Sigmoid colon (tissue), 7 donors: ENCODE data around the gene CMTM2. TPM values are rescaled to one million over a fixed set of nuclear protein-coding genes. Genes with fewer than 3 reads are reported as not detected.

Experiments
- DNase-seq: peaks from one replicate; pipeline ENCODE4 v3.0.0-alpha.2; 2019
- H3K27ac ChIP-seq, 4 donors: fragments of 200-600 bp; sonication (generic); one replicate each; pipeline ENCODE4 v1.5.1; 2016 to 2019; ENCODE audit warnings: mild to moderate bottlenecking in 1 of 4
- H3K27me3 ChIP-seq, 3 donors: fragments of 200-600 bp; sonication (generic); one replicate each; pipeline ENCODE4 v1.5.1; 2019; ENCODE audit warnings: mild to moderate bottlenecking in 1 of 3
- H3K36me3 ChIP-seq, 4 donors: fragments of 200-600 bp; sonication (generic); one replicate each; pipeline ENCODE4 v1.5.1; 2016 to 2019
- H3K4me1 ChIP-seq, 4 donors: fragments of 200-600 bp; sonication (generic); one replicate each; pipeline ENCODE4 v1.5.1; 2017 to 2019
- H3K4me3 ChIP-seq, 4 donors: fragments of 200-600 bp; sonication (generic); one replicate each; pipeline ENCODE4 v1.5.1; 2017 to 2019; ENCODE audit warnings: mild to moderate bottlenecking in 2 of 4, moderate library complexity in 1 of 4
- H3K9me3 ChIP-seq, 4 donors: fragments of 200-600 bp in 3 of 4; sonication (generic) in 3 of 4; one replicate each; pipeline versions ENCODE4 v1.5.1 to v1.6.1; 2013 to 2019
- EP300 ChIP-seq, 4 donors: sonication (generic); formaldehyde crosslinking; IDR thresholded peaks; one replicate each; pipeline ENCODE4 v1.6.1; 2017; ENCODE audit warnings: antibody characterized with exemption in 4 of 4
- POLR2A ChIP-seq, 2 donors: fragments of 450-650 bp; IDR thresholded peaks; one replicate each; pipeline ENCODE4 v1.6.1; 2016; ENCODE audit warnings: antibody characterized with exemption in 2 of 2, mild to moderate bottlenecking in 2 of 2, moderate library complexity in 2 of 2
- POLR2AphosphoS5 ChIP-seq, 4 donors: sonication (generic); formaldehyde crosslinking; IDR thresholded peaks; one replicate each; pipeline ENCODE4 v1.6.1; 2017; ENCODE audit warnings: antibody characterized with exemption in 4 of 4
- WGBS, 2 donors: extraction: QIAGEN DNeasy Blood & Tissue Kit; methylation state at CpG; one replicate each; pipeline ENCODE4 v1.1.7; 2013; 5-methylcytosine and 5-hydroxymethylcytosine counted together
- intact Hi-C: fragments of 100-400 bp; cut with DNase I; formaldehyde crosslinking; loops from one replicate; pipeline ENCODE4 v1.15.1; 2023
- polyA plus RNA-seq, 3 donors: library from polyadenylated mRNA; stranded (reverse); fragments of 200-250 nt; gene quantifications; one replicate each; pipeline ENCODE4 v1.2.3, GENCODE V29; 2013
- total RNA-seq, 4 donors: library from RNA; depleted of rRNA; stranded (reverse); fragments of >200 nt; gene quantifications; one replicate each; pipeline ENCODE4 v1.1.0, GENCODE V29; 2016
- TF ChIP-seq, protein P1 (sequence below), 4 experiments: fragments of 450-650 bp in 3 of 4; fragments of 200-600 bp in 1 of 4; IDR thresholded peaks; one replicate each; pipeline ENCODE4 v1.5.1; 2016 to 2019; ENCODE audit warnings: antibody characterized with exemption in 4 of 4, mild to moderate bottlenecking in 3 of 4, moderate library complexity in 2 of 4
- donor health status: healthy with polysubstance abuse.
- donor health status: Bipolar disorder and iron deficiency.
- donor health status: healthy.

CMTM2 gene
- total and polyA plus RNA-seq, 7 donors = 0.33 TPM; not detected in 6

DNA sequence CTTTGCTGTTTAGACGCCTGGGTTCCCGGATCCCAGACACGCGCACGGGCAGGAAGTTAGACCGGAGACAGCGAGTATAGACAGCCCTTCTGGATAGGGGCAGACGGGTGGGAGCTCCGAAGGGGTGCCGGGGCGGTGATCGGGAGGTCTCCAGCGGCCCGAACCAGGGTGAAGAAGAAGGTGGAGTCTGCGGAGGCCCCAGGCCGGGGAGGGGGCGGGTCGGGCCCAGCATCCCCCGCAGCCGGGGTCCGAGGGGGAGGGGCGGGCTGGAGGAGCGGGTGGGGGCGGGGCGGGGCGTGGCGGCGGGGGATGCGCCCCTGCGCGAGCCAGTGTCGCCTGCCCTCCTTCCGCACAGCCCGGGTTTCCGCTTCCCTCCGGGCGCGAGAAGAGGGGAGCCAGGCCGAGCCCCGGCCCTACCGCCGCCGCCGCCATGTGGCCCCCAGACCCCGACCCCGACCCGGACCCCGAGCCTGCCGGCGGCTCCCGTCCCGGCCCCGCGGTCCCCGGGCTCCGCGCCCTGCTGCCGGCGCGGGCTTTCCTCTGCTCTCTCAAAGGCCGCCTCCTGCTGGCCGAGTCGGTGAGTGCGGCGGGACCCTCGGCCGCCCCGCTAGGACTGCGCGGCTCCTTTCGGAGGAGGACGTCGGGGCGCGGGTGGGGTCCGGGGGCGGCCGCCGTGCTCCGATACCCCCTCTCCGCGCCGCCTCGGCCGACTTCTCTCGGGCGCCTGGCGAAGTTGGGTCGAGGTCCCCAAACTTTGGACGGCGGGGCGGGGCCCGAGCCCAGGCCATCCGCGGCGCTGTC, 25.3 kb downstream of the CMTM2 start, which contains the start of gene CMTM3:
Gene CMTM3 (plus strand): TSS at position 329 of the 801 bp plus-strand sequence. CDS start 102 bp downstream, at position 431.
- H3K36me3 ChIP-seq = peaks cover 0 to 5% (median 0%) of the 10 kb centered on the region in 4 donors
- intact Hi-C loops = loop anchor here (2.0 to 5.0 kb wide), 3 partner anchors 52 to 198 kb away; partner anchors contain the start of genes CKLF, DYNC1LI2 and TK2
- peak within 1 kb of the TSS; percentile 62 to 88 (median 82) for H3K27ac ChIP-seq
- WGBS, 2 donors = 1 to 3% methylated on average over 95 to 96 of the region's 96 CpGs
- peak within 1 kb of the TSS; percentile 45 to 86 (median 58) for H3K4me3 ChIP-seq
- peaks cover 0 to 35% (median 32%) of the 10 kb centered on the region in 4 donors for H3K4me1 ChIP-seq
- H3K9me3 ChIP-seq = no peaks in the 10 kb centered on the region
- DNase-seq = peak; percentile 80
- peaks cover 0 to 32% (median 13%) of the 10 kb centered on the region in 3 donors for H3K27me3 ChIP-seq
- TF ChIP-seq, protein P1, sequence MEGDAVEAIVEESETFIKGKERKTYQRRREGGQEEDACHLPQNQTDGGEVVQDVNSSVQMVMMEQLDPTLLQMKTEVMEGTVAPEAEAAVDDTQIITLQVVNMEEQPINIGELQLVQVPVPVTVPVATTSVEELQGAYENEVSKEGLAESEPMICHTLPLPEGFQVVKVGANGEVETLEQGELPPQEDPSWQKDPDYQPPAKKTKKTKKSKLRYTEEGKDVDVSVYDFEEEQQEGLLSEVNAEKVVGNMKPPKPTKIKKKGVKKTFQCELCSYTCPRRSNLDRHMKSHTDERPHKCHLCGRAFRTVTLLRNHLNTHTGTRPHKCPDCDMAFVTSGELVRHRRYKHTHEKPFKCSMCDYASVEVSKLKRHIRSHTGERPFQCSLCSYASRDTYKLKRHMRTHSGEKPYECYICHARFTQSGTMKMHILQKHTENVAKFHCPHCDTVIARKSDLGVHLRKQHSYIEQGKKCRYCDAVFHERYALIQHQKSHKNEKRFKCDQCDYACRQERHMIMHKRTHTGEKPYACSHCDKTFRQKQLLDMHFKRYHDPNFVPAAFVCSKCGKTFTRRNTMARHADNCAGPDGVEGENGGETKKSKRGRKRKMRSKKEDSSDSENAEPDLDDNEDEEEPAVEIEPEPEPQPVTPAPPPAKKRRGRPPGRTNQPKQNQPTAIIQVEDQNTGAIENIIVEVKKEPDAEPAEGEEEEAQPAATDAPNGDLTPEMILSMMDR (IDR thresholded peaks at IDR 0.05) = peak in 3 of 4 experiments; percentile 41 to 73 (median 54)
- TF ChIP-seq EP300 (IDR thresholded peaks at IDR 0.05) (no peak), POLR2AphosphoS5 (IDR thresholded peaks at IDR 0.05) (peak in 1 of 4 donors; percentile 23), POLR2A (IDR thresholded peaks at IDR 0.05) (no peak)

DNA sequence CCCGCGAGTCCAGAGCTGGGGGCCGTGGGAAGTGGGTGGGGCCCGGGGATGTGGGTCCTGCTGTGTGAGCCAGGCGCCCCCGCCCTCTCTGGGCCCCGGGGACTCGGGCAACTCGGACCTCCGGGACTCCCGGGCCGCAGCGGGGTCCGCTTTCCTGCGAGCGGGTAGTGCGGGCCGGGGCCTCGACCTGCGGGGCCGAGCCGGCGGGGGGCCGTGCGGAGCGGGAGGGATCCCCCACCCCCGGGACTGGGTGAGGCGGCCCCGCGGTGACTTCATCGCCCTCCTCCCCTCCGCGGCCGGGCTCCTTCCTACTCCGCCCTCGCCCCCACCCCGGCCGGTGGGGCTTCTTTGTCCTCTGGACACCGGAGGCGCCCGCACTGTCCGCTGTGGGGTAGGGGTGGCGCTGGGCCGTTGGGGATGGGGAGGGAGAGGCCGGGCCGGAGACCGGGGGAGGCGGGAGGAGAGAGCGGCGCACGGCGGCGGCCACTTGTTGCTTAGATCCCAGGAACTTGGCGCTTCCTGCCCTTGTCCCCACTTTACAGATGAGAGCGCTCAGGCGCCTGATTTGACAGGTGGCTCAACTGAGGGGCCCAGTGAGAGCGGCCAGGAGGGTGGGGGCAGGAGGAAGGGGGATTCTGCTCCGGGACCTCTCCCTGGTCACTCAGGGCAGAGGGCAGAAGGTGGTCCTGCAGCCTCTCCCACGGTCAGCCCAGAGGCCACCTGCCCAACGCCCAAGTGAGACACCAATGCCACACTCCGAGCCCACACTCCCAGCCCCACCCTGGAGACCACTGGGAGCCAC, 26.1 kb downstream of the CMTM2 start:
- Histone ChIP-seq H3K27ac (peak overlapping the region; percentile 62 to 88 (median 82)), H3K9me3 (no peaks in the 10 kb centered on the region), H3K4me1 (peaks cover 0 to 35% (median 32%) of the 10 kb centered on the region in 4 donors), H3K27me3 (peaks cover 0 to 32% (median 13%) of the 10 kb centered on the region in 3 donors), H3K36me3 (peaks cover 0 to 13% (median 0%) of the 10 kb centered on the region in 4 donors), H3K4me3 (peak overlapping the region; percentile 45 to 86 (median 58))
- intact Hi-C loops = loop anchor here (2.0 to 5.0 kb wide), 3 partner anchors 53 to 199 kb away; partner anchors contain the start of genes CKLF, DYNC1LI2 and TK2
- TF ChIP-seq EP300 (IDR thresholded peaks at IDR 0.05) = no peak
- TF ChIP-seq POLR2AphosphoS5 (IDR thresholded peaks at IDR 0.05) = no peak
- TF ChIP-seq, protein P1 (IDR thresholded peaks at IDR 0.05) = no peak
- WGBS, 2 donors = 5 to 7% methylated on average over 61 of the region's 61 CpGs
- peak; percentile 83 for DNase-seq

DNA sequence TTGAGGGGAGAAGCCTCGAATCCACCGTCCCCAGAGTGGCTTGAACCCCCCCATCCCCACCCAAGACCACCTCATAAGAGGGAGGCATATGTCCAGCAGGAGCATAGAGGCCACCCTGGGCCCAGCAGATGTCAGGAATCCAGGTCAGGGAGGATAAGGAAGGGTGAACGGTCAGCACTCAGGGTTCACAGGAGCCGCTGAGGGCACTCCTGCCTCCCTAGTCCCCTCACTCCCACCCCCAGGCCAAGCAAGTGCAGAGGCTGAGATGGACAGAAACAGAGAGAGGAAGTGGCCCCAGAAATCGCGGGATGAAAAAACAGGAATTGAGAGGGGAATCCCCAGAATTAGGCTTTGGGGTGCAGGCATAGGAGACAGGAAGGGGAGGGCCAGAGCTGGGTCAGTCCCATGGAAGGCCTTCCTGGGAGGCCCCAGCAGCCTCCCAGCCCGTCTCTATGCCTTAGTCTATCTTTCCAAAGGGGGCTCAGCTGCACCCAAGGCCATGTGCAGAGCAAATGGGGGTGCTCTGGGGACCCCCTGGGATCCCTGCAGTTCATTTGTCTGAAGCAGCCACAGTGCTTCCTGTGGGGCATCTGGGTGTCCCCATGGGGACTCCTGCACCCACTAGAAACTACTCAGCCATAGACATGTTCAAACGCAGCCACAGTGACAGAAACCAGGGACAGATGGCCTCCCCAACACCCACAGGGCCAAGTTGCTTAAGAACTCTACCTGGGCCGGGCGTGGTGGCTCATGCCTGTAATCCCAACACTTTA, 26.9 kb downstream of the CMTM2 start:
- peak overlapping the region; percentile 62 to 88 (median 82) for H3K27ac ChIP-seq
- H3K4me1 ChIP-seq = peaks cover 0 to 35% (median 32%) of the 10 kb centered on the region in 4 donors
- peaks cover 0 to 32% (median 13%) of the 10 kb centered on the region in 3 donors for H3K27me3 ChIP-seq
- no peak for DNase-seq
- no peaks in the 10 kb centered on the region for H3K9me3 ChIP-seq
- peak overlapping the region in 2 of 4 donors; percentile 68 to 86 for H3K4me3 ChIP-seq
- TF ChIP-seq POLR2AphosphoS5 (IDR thresholded peaks at IDR 0.05) (no peak), EP300 (IDR thresholded peaks at IDR 0.05) (no peak), POLR2A (IDR thresholded peaks at IDR 0.05) (no peak)
- H3K36me3 ChIP-seq = peaks cover 0 to 21% (median 0%) of the 10 kb centered on the region in 4 donors
- WGBS, 2 donors = 58 to 69% methylated on average over 10 of the region's 10 CpGs
- intact Hi-C loops = loop anchor here (2.0 to 5.0 kb wide), 3 partner anchors 54 to 199 kb away; partner anchors contain the start of genes CKLF, DYNC1LI2 and TK2

DNA sequence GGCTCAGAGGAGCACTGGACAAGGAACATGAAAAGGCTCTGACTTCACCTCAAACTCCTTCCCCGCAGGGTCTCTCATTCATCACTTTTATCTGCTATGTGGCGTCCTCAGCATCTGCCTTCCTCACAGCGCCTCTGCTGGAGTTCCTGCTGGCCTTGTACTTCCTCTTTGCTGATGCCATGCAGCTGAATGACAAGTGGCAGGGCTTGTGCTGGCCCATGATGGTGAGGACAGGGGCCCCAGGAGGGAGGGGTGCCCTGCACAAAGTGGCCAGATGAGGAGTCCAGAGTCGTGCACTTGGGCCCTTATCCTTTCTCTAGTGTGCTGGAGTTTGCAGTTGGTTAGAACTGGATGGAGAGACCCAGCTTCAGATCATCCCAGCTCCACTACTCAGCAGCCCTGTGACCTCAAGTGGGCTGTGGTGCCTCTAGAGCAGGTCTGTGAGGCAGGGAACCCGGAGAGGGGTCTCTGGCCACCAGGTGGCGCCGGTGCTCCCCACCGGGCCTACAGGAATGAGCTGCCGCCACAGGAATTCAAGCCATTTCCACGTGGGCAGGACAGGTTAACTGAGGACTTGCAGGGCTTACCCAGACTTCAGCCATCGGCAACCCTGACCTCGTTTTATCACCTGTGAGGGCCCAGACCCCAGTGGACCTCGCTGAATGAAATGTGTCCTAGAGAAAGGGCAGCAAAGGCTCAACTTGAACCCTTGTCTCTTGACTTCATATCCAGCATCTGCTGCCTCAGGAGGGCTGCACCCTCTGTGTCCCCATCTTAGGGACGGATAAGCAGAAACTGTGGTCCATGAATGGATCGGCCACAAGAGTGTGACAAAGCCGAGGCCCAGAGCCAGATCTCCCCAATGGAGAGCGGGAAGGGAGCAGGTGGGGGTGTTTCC, 29.2 kb downstream of the CMTM2 start:
- TF ChIP-seq POLR2A (IDR thresholded peaks at IDR 0.05) (no peak), POLR2AphosphoS5 (IDR thresholded peaks at IDR 0.05) (no peak)
- TF ChIP-seq, protein P1 (IDR thresholded peaks at IDR 0.05) = peak; percentile 58 to 84 (median 70)
- Histone ChIP-seq H3K27me3 (peaks cover 0 to 21% (median 13%) of the 10 kb centered on the region in 3 donors), H3K4me3 (no peak overlapping the region), H3K4me1 (peaks cover 0 to 33% (median 29%) of the 10 kb centered on the region in 4 donors), H3K36me3 (peaks cover 0 to 44% (median 6%) of the 10 kb centered on the region in 4 donors), H3K27ac (peak overlapping the region; percentile 1 to 48 (median 32)), H3K9me3 (no peaks in the 10 kb centered on the region)
- 33 to 39% methylated on average over 17 of the region's 17 CpGs for WGBS, 2 donors
- intact Hi-C loops = loop anchor here (2.0 to 5.0 kb wide), 3 partner anchors 56 to 264 kb away; partner anchors contain the start of genes CKLF, DYNC1LI2 and TK2
- DNase-seq = peak; percentile 91
